Left renal cortex interstitium (tissue), 4 donors: ENCODE results near the gene CDH26. TPM values are rescaled to one million over a fixed set of nuclear protein-coding genes. Genes with fewer than 3 reads are reported as not detected.

Experiments used
- DNase-seq, 4 donors: peaks; one replicate each; pipeline ENCODE4 v3.0.0-alpha.2; 2013; ENCODE audit warnings: low read depth in 4 of 4, low spot score in 2 of 4, missing footprints in 1 of 4
- polyA plus RNA-seq, 4 donors: library from polyadenylated mRNA; unstranded; fragments of 120-200 nt; gene quantifications; one replicate each; pipeline ENCODE4 v1.2.1, GENCODE V29; 2013; ENCODE audit not compliant: insufficient read length in 4 of 4

Gene CDH26
- polyA plus RNA-seq, 4 donors = 0.27 to 1.7 (median 1.0) TPM

DNA sequence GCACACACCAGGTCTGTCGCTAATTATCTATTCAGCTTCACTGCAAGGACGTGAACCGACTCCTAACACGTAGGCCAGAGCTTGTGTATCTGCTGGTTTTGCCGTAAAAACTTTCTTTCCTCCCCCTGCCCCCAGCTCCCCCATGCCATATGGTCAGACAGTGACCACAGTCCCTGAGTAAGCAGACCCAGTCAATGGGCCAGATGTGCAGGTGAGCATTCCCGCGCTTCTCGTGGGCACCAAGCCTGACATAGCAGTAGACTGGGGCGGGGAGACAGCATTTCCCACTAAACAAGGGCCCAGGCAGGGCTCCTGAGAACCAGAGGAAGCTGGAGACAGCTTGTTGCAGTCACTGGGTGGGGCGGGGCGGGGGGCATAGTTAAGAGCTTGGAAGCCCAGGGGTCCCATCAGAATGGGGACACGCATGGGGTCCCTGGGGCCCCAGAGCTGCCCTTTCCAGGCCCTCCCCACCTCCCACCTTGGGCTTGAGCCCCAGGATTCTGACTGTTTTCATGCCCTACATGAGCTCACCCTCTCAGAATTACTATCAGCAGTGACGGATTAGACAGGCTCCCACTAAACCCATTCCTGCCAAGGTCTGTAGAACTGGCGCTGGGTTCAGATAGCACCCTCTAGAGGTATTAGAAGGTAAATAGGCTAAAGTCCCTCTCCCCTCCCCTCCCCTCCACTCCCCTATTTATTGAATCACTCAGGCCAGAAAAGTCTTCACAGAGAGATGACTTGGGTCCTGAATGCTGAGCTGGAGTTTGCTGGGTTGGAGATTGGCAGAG is 51.8 kb downstream of the CDH26 start:
- DNase-seq = no peak

DNA sequence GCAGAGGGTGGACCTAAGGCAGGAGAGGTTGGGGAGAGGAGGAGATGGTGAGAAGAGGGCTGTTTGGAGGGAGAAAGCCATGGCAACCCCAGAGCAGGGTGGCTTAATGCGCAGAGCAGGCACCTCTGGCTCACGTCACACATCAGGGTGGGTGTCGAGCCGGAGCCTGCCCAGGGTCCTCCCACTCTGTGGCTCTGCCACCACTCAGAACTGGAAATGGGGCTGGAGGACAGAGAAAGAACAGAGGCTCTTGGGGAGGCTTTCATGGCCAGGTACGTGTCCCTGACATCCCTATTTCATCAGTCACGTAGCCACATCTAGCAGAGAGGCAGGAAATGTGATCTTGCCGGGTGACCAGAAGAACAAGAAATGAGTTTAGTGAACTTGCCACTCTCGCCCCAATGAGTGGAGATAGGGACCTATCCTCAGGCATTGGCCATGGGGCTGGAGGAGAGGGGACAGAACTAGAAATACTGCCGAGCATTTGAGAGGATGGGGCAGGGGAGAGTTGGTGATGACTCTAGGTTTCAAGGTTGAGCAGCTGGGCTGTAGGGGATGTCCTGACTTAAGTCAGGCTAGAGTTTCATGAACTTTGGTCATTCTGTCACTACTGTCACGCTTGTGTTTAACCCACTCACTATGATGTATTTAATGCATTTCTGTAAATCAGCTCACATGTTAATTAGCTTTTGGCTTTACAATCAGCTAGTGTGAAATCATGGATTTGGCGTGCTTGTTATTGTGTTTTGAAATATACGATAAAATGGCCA is 52.7 kb downstream of the CDH26 start:
- DNase-seq = no peak

DNA sequence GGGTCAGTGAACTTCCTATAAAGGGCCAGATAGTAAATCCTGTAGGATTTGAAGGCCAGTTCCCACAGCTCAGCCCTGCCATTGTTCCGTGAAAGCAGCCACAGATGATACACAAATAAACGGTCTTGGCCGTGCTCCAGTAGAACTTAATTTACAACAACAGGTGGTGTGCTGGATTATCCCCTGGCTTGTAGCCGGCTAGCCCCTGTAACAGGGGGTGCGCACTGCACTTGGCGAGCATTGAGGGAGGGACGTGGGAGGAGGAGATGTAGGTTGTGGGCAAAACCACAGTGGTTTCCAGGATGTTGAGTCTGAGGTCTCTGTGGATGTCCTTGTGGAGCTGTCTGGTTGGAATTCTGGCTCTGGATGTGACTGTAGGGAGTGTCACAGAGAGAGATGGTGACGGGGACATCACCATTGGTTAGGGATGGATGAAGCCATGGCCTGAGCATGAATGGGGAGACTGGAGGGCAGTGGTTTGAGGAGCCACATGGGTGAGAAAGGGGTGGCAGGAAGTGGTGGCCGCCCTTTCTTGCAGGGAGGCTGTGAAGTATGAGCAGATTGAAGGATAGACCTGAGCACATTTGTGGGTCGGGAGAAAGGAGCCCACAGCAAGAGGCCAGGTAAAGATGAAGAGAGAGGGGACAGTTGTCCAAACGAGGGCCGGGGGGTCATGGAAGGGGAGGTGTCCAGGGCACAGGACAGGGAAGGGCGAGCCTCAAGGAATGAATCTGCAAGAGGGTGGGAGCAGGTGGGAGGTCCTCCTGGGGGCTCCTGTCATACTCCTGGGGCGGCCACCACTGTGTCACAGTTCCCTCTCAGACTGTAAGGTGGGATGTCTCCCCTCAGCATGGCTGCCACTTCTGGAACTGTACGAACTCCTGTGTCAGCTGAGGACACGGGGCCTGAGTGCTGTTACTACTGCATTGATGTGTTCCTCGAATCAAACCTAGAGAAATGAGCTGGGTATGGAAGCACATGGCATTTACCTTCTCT is 53.6 kb downstream of the CDH26 start:
- DNase-seq = no peak

DNA sequence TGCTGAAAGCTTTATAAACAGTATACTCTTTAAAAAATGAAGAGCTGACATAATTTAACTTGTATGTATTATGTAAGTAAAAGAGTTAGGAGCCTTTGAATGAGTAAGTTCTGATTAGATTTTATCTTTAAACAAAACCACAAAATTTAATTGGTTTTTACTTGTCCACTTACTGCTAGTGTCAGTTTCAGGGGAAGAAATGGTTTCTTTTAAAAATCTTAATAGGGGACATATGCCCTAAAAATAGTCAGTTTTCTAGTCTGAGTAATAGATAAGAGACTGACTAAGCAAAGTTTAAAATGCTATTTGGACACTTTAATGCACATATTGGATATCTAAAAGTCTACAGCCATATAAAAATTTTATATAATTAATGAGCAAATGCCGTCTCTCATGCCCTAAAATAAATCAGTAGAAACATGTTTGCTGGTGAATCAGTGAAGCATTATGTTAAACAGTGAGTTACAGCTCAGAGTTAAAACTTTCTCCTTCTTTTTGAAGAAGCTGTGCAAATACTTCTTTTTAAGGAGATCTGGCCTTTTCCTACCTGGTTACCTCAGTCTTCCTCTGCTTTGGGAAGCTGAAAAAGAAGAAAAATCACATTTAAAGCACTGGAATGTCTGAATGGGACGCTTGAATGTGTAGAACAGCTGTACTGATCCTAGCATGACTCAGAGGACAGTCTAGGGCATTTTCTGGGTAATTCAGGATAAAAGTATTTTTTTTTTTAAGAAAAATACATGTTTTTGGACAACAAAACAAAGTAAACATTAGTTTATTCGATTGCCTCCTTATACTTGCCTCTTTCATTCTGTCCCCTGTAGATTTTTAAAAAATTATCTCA is 55.3 kb downstream of the CDH26 start:
- DNase-seq = no peak

DNA sequence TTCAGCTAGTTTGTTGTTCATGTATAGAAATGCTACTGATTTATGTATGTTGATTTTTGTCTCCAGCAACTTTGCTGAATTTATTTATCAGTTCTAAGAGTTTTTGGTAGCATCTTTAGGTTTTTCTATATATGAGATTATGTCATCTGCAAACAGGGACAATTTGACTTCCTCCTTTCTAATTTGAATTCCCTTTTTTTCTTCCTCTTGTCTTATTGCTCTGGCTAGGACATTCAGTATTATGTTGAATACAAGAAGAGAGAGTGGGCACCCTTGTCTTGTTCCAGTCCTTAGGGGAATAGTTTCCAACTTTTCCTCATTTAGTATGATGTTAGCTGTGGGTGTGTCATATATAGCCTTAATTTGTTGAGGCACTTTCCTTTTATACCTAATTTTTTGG is 58.2 kb downstream of the CDH26 start:
- no peak for DNase-seq

DNA sequence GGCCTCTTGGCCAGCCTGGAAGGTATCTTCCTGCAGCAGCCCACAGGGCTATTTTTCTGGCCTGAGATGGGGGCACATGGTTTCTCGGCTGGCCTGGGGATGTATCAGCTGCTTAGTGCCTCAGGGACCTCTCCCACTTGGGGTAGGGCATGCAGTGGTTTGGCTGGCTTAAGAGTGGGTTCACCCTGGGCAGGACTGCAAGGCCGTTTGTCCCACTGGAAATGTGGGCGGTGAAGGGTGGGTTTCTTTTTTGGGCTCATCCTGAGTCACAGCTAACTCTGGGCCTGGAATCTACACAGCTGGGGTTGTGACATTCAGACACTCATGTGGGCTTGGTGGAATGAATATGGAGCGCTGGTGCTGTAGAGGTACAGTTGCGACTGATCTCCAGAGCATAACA is 62.0 kb downstream of the CDH26 start:
- no peak for DNase-seq

DNA sequence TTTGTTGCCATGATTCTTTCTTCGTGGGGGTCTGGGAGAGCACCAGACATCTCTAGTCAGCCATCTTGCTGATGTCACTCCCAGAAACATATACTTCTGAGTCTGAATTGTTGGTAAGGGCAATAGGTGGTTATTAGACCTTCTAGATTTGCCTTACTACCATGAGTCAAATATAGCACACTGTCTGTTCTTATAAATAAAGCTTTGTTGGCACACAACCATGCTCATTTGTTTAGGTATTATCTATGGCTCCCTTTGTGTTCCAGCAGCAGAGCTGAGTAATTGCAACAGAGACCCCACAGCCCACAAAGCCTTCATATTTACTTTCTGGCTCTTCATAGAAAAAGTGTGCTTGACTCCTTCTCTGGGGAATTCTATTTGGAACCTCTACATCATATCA is 62.9 kb downstream of the CDH26 start:
- no peak for DNase-seq

DNA sequence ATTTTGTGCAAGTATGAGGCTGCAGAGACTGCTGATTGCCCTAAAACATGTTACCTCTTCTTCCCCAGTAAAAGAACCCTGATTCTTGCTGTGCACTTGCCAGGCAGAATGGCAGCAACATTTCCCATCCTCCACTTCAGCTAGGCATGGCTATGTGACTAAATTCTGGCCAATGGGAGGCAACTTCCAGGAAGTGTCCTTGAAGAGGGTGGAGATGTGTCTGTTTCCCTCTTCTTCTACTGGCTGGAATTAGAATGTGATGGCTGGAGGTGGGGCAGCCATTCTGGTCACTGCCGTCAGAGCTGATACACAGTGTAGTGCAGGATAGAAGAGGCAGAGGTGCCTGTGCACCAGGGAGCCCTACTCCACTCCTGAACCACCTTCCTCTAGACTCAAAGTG is 64.6 kb downstream of the CDH26 start:
- DNase-seq = no peak

DNA sequence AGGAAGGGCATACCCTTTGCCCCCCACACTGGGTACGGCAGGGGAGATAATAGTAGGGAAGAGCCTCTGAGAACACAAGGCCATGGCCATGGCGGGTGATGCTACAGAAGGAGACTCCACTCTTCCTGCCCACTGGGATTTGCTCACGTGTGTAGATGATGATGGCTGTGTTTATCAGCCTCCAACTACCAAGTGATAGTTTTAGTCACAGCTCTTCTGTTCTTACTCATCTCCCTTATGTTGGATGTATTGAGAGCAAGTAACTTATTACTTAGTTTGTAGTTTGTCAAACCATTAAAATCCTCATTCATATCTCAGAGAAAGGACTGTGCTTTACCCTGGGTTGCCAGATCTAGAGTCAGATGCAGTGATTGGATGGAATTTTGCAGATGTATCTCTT is 66.0 kb downstream of the CDH26 start:
- no peak for DNase-seq

DNA sequence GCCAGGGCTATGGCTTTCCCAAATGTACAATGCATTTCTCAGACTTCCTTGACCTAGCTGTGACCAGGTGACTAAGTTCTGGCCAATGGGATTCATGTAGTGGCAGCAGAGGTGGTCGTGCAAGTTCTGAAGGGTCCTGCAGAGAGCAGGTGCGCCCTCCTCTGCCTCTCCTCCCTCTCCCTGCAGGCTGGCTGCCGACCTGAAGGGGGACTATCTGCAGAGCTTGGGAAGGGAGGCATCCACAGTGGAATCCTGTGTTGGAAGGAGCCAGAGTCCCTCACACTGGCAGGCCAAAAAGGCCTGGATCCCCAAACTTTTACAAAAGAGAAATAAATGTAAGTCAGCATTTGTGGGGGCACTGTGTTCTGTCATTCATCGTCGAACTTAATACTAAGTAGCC is 66.6 kb downstream of the CDH26 start:
- no peak for DNase-seq

DNA sequence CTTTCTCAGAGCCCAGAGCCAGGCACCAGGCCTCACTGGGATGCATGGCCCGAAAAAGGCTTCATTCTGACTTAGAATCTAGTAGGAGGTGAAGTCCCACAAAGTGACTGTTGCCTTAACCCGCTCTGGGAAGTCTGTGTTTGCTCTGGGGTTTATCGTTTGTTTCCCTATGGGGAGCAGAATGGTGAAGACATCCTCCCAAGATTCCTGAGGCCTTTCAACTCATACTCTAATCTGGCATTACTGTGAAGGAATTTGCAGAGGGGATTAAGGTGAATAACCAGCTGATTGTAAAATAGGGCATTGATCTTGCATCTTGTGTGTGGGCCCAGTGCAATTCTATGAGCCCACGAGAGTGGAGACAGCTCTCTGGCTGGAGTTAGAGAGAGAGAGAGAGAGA is 67.8 kb downstream of the CDH26 start:
- no peak for DNase-seq

DNA sequence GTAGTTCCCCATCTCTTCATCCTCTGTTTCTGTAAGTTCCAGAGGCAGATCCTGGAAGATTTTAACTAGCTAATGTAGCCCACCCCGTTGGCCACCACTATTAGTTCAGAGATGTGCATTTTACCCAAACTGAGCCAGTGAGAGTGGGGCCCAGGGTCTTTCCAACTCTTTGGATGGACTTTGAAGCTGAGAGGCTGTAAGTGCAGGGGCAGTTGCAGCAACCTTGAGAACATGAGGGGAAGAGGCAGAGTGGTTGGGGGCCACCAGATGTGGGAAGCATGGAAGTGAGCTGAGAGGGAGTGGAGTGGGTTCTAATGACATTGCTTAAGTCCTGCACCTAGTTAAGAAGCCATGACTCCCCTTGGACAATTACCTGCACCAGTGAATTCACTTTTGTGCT is 72.2 kb downstream of the CDH26 start:
- no peak for DNase-seq

DNA sequence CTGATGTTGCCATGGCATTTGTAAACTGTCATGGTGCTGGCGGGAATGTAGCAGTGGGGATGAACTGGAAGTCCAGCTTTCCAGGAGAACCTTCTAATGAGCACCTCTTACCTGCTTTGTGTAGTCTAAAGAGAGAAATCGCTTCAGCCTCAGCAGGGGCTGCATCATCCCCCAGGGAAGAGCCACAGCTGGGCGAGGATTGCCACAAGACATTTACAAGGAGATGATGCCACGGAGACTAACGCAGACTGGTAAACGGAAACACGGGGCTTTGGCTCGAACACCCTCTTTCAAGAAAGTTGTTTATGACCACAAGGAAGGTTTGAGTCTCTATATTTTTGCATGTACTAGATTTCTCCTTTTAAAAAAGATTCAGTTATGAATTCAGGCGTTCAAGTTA is 72.9 kb downstream of the CDH26 start:
- no peak for DNase-seq

DNA sequence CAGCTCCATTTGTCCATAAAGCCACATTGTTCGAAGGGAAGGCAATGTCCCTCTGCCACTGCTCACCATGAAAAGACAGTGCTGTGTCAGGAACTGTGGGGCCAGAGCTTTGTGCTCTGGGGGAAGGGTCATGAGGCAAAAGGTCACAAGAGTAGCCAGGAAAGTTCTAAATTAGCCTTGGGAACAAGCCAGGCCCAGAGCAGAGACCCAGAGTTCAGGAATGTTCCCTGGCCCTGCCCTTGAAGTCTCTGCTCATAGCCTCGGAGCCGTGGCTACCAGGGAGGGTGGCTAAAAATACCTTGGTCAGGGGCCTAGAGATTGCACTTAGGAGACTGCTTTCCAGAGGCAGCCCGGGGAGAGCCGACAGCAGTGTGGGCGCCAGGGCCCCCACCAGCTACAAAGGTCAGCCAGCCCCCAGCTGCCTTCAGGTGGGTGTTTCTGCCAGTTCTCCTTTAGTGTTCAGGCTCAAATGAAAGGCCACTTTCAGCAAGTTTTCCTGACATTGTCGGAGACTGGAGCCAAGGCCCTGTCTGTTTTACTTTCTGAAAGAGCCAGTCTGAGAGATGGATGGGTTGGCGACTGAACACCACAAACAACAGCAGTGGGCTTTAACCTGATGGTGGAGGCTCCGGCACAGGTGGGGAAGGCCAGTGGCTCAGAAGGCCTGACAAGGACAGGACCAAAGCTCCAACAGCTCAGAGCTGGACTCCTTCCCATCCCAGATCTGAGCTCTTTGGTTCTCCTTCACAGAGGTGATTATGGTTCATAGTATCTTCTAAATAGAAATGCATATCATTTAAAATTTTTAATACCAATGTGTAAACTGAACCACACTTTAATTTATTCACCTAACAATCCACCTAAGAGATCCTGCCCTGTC is 76.2 kb downstream of the CDH26 start:
- no peak for DNase-seq

DNA sequence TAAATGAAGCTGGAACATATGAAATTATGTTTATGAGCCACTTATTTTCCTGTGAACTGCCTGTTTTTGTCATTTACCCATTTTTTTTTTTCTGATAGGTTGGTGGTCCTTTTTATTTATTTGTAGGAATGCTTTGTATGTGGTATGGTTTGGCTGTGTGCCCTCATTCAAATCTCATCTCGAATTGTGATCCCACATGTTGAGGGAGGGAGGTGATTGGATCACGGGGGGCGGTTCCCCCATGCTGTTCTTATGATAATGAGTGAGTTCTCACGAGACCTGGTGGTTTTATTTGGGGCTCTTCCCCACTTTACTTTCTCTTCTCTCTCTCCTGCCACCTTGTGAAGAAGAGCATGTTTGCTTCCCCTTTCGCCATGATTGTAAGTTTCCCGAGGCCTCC is 77.3 kb downstream of the CDH26 start:
- DNase-seq = no peak

DNA sequence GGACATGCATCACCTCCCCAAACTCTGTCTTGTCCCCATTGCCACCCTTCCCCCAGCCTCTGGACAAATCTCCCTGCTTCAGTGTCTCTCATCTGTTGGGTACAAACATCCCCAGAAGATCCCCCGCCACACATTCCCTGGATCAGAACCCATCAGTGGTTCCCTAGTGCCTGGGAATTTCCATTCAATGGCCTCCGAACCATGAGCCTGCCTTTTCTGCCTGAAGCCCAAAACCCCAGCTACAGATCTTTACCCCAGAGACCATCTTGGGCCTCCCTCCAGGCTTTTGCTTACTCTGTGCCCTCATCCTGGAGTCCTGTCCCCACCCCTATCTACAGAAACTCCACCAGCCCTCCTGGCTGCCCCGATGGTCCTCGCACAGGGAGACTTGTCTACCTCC is 78.1 kb downstream of the CDH26 start:
- no peak for DNase-seq

DNA sequence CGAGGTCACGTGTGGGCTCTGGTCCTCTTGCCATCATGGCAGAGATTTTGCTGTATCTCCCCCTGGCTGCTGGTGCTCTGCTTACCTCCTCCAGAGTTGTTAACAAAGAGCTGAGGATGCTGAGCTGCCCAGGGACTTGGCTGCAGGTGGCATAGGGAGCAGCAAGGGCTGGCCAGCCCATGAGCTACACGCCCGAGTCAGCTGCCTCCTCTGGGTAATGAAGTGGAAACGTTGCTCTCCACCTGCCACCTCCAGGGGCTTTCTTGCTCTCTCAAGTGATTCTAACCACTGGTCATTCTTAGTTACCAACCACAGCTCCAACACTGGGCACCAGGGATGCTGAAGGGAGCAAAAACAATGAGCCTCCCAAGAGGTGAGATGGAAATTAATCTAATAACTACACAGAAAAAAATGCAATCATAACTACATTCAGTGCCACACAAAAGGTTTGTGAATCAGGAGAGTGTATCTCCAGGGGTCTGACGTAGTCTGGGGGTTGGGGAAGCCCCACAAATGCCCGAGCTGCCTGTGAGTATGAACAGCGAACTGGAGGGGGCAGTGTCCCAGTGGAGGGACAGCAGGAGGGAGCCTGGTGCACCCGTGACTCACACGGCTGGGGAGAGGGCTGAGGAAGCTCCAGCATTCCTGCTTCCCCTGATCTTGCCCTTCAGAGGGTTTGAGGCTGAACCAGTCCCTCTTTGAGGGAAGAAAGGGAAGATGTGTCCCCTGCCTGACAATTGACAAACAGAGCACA is 78.7 kb downstream of the CDH26 start:
- DNase-seq = no peak

DNA sequence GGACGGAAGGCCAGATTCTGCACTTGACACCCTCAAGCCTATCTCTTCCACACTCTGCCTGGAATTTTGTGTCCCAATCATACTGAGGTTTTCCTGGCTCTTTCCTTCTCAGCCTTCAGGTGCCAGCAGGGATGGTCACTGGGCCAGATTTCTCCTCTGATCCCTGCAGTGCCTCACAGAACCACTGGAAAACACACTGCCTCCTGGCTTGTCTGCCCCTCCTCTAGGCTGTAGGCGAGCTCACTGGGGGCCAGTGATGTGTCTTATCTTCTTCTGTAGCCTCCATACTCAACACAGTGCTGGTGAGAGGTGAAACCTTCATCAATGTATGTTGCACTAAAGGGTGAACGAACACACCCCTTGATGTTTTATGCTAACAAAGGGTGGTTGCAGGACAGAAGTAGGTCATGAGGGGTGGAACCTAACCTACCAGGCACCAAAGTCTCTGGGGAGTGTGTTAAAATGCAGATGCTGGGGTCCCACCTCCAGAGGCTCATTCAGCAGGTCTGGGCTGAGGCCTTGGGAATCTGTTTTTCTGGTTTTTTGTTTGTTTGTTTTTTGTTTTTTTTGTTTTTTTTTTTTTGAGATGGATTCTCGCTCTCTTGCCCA is 80.3 kb downstream of the CDH26 start:
- DNase-seq = no peak
